Gastrocnemius medialis (tissue), 4 donors: Measurements from ENCODE around the gene ST8SIA2.

Source experiments
- POLR2A ChIP-seq, 2 donors: fragments of 450-650 bp; IDR thresholded peaks; one replicate each; pipeline ENCODE4 v1.6.1; 2017; ENCODE audit warnings: antibody characterized with exemption in 2 of 2, mild to moderate bottlenecking in 2 of 2, moderate library complexity in 2 of 2
- TF ChIP-seq, protein P1 (sequence below), 5 experiments: fragments of 450-650 bp in 3 of 5; fragments of 200-600 bp in 2 of 5; sonication (generic) in 2 of 5; IDR thresholded peaks in 4 of 5; conservative IDR thresholded peaks in 1 of 5; 1 replicate in 4 of 5; 2 replicates in 1 of 5; pipeline ENCODE4 v1.5.1; 2016 to 2019; ENCODE audit warnings: antibody characterized with exemption in 5 of 5, mild to moderate bottlenecking in 3 of 5, moderate library complexity in 3 of 5

DNA sequence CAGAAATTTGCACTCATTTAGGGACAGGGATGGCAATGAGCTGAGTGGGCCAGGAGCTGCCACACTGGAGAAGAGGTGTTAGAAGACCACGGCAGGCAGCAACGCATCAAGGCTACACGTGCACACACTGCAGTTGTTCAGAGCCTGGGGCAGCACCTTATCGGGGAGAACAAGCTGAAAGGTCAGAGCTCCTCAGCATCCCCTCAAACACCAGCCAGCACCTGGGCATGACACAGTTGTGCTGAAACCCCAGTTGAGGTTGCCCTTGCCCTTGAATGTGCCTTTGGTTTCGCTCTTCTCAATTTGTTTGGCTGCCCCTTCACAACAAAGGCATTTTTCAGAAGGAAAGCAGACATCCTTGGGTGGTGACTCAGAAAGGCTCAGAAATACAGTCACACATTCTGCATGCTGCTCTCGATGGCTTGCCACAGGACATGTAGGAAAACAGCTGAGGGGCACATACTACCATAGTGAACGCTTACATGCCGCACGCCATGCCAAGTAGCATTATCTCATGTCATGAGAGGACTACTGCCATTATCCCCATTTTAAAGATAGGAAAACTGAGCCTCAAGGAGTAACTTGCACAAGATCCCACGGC is 57.6 kb downstream of the ST8SIA2 start:
- TF ChIP-seq, protein P1, sequence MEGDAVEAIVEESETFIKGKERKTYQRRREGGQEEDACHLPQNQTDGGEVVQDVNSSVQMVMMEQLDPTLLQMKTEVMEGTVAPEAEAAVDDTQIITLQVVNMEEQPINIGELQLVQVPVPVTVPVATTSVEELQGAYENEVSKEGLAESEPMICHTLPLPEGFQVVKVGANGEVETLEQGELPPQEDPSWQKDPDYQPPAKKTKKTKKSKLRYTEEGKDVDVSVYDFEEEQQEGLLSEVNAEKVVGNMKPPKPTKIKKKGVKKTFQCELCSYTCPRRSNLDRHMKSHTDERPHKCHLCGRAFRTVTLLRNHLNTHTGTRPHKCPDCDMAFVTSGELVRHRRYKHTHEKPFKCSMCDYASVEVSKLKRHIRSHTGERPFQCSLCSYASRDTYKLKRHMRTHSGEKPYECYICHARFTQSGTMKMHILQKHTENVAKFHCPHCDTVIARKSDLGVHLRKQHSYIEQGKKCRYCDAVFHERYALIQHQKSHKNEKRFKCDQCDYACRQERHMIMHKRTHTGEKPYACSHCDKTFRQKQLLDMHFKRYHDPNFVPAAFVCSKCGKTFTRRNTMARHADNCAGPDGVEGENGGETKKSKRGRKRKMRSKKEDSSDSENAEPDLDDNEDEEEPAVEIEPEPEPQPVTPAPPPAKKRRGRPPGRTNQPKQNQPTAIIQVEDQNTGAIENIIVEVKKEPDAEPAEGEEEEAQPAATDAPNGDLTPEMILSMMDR (IDR thresholded peaks at IDR 0.05 in 4 of 5, conservative IDR thresholded peaks at IDR 0.05 in 1 of 5), result no peak
- TF ChIP-seq POLR2A (IDR thresholded peaks at IDR 0.05), result no peak
